IMR-90 (cell line): ENCODE measurements around the gene FAF1. TPM values are rescaled to one million over a fixed set of nuclear protein-coding genes. Genes with fewer than 3 reads are reported as not detected.

Source experiments
- ATAC-seq: fragments of 200-7000 bp; cut with Tn5 transposase; 2 replicates; pipeline ENCODE4 v1.9.1; 2020; ENCODE audit warnings: low read depth, mild to moderate bottlenecking, moderate library complexity
- BruUV-seq: library from RNA; stranded (reverse); fragments of 400-500 nt; replicated peaks from 2 replicates; lab custom pipeline; 2021; lab: Mats Ljungman, UMichigan
- CTCF ChIA-PET: fragments of 300-600 bp; formaldehyde crosslinking; extraction: SDS; loops from one replicate; lab custom pipeline; 2021; ENCODE audit warnings: antibody characterized with exemption; lab: Yijun Ruan, JAX
- POLR2A ChIA-PET: fragments of 300-600 bp; sonication (Branson Sonifier 250); formaldehyde crosslinking; loops from one replicate; lab custom pipeline; 2022; ENCODE audit warnings: antibody characterized with exemption; ENCODE audit not compliant: unreplicated experiment; lab: Charles Lee
- DNase-seq: peaks from one replicate; pipeline ENCODE4 v3.0.0; 2013
- H2AFZ ChIP-seq: replicated peaks from 2 replicates; pipeline ENCODE3; 2013; ENCODE audit warnings: low read length, mild to moderate bottlenecking; ENCODE audit not compliant: poor library complexity
- H2AK5ac ChIP-seq: 2 replicates; pipeline ENCODE4 v1.6.1; 2013; ENCODE audit warnings: low read depth, low read length, inconsistent platforms
- H2AK9ac ChIP-seq: replicated peaks from 2 replicates; pipeline ENCODE3; 2013; ENCODE audit warnings: mild to moderate bottlenecking, low read depth, low read length, moderate library complexity; ENCODE audit not compliant: poor library complexity
- H2BK120ac ChIP-seq: 2 replicates; pipeline ENCODE4 v1.6.1; 2013; ENCODE audit warnings: low read depth, low read length, inconsistent platforms
- H2BK15ac ChIP-seq: 3 replicates; pipeline ENCODE4 v1.6.1; 2013; ENCODE audit warnings: low read depth, low read length, inconsistent platforms
- H2BK20ac ChIP-seq: 2 replicates; pipeline ENCODE4 v1.6.1; 2013; ENCODE audit warnings: low read depth, mild to moderate bottlenecking, inconsistent platforms, low read length, moderate library complexity
- H2BK5ac ChIP-seq: 2 replicates; pipeline ENCODE4 v1.6.1; 2013; ENCODE audit warnings: mild to moderate bottlenecking, low read depth, low read length, inconsistent platforms; ENCODE audit not compliant: poor library complexity, severe bottlenecking
- H3K14ac ChIP-seq: replicated peaks from 2 replicates; pipeline ENCODE4 v1.6.1; 2013; ENCODE audit warnings: low read depth, low read length, inconsistent platforms
- H3K18ac ChIP-seq: 2 replicates; pipeline ENCODE4 v1.6.1; 2013; ENCODE audit warnings: low read depth, low read length, control low read depth
- H3K23ac ChIP-seq: 2 replicates; pipeline ENCODE4 v1.6.1; 2013; ENCODE audit warnings: low read depth, low read length, inconsistent platforms
- H3K27ac ChIP-seq: 2 replicates; pipeline ENCODE4 v1.5.1; 2013; ENCODE audit warnings: mild to moderate bottlenecking, control low read depth, low read length; ENCODE audit not compliant: insufficient read depth
- H3K27me3 ChIP-seq: 2 replicates; pipeline ENCODE4 v1.6.1; 2013; ENCODE audit warnings: low read length; ENCODE audit not compliant: control insufficient read depth, insufficient read depth
- H3K36me3 ChIP-seq: 2 replicates; pipeline ENCODE4 v1.6.1; 2013; ENCODE audit warnings: low read length, mixed read lengths; ENCODE audit not compliant: control insufficient read depth, insufficient read depth
- H3K4ac ChIP-seq: 2 replicates; pipeline ENCODE4 v1.6.1; 2013; ENCODE audit warnings: low read depth, low read length, inconsistent platforms
- H3K4me1 ChIP-seq: 2 replicates; pipeline ENCODE4 v1.6.1; 2013; ENCODE audit warnings: low read length, mixed read lengths; ENCODE audit not compliant: control insufficient read depth, insufficient read depth
- H3K4me2 ChIP-seq: 2 replicates; pipeline ENCODE4 v1.6.1; 2013; ENCODE audit warnings: low read depth, mild to moderate bottlenecking, control low read depth, low read length, moderate library complexity
- H3K4me3 ChIP-seq: 2 replicates; pipeline ENCODE4 v1.5.1; 2013; ENCODE audit warnings: low read depth, mild to moderate bottlenecking, control low read depth, low read length, moderate library complexity; ENCODE audit not compliant: insufficient read depth
- H3K56ac ChIP-seq: 2 replicates; pipeline ENCODE4 v1.6.1; 2013; ENCODE audit warnings: low read length, inconsistent platforms; ENCODE audit not compliant: insufficient read depth; ENCODE audit errors: extremely low read depth
- H3K79me1 ChIP-seq, 2 experiments: 2 replicates each; pipeline ENCODE4 v1.6.1; 2013; ENCODE audit warnings: low read length in 2 of 2, inconsistent platforms in 1 of 2, low read depth in 1 of 2
- H3K9ac ChIP-seq: 2 replicates; pipeline ENCODE4 v1.6.1; 2013; ENCODE audit warnings: low read depth, low read length, control low read depth
- H3K9me1 ChIP-seq: 2 replicates; pipeline ENCODE4 v1.6.1; 2013; ENCODE audit warnings: low read length, inconsistent platforms; ENCODE audit not compliant: insufficient read depth
- H3K9me3 ChIP-seq: 2 replicates; pipeline ENCODE4 v1.6.1; 2013; ENCODE audit warnings: low read length; ENCODE audit not compliant: control insufficient read depth, insufficient read depth
- H4K20me1 ChIP-seq: 2 replicates; pipeline ENCODE4 v1.6.1; 2013; ENCODE audit warnings: low read length, inconsistent platforms; ENCODE audit not compliant: insufficient read depth
- H4K5ac ChIP-seq: 2 replicates; pipeline ENCODE4 v1.6.1; 2013; ENCODE audit warnings: mild to moderate bottlenecking, low read depth, low read length, control low read depth
- H4K8ac ChIP-seq, 2 experiments: 2 replicates each; pipeline ENCODE4 v1.6.1; 2013; ENCODE audit warnings: low read depth in 2 of 2, low read length in 2 of 2, control low read depth in 1 of 2, inconsistent platforms in 1 of 2
- H4K91ac ChIP-seq: 2 replicates; pipeline ENCODE4 v1.6.1; 2013; ENCODE audit warnings: low read depth, low read length, inconsistent platforms; ENCODE audit not compliant: insufficient read depth
- BHLHE40 ChIP-seq: fragments of 150-350 bp; IDR thresholded peaks from 2 replicates; pipeline ENCODE4 v1.6.1; 2016; ENCODE audit warnings: mild to moderate bottlenecking, low read depth, low read length
- CEBPB ChIP-seq: IDR thresholded peaks from 2 replicates; pipeline ENCODE4 v1.6.1; 2012; ENCODE audit warnings: low read depth, low read length, improper control_type of control experiment
- CHD1 ChIP-seq: IDR thresholded peaks from 2 replicates; pipeline ENCODE4 v1.6.1; 2012; ENCODE audit warnings: low read depth, low read length, improper control_type of control experiment
- ELK1 ChIP-seq: fragments of 150-350 bp; IDR thresholded peaks from 2 replicates; pipeline ENCODE4 v1.6.1; 2016; ENCODE audit warnings: low read depth, mild to moderate bottlenecking, low read length, moderate library complexity, borderline replicate concordance
- FOS ChIP-seq: fragments of 150-350 bp; IDR thresholded peaks from 2 replicates; pipeline ENCODE4 v1.6.1; 2016; ENCODE audit warnings: low read depth, low read length
- MAFK ChIP-seq: IDR thresholded peaks from 2 replicates; pipeline ENCODE4 v1.6.1; 2012; ENCODE audit warnings: low read depth, low read length, improper control_type of control experiment
- MAZ ChIP-seq: IDR thresholded peaks from 2 replicates; pipeline ENCODE4 v1.6.1; 2012; ENCODE audit warnings: low read depth, mild to moderate bottlenecking, low read length, improper control_type of control experiment, moderate library complexity, borderline replicate concordance
- MXI1 ChIP-seq: IDR thresholded peaks from 2 replicates; pipeline ENCODE4 v1.6.1; 2012; ENCODE audit warnings: low read depth, mild to moderate bottlenecking, low read length, moderate library complexity, borderline replicate concordance
- NFE2L2 ChIP-seq: fragments of 150-350 bp; IDR thresholded peaks from 2 replicates; pipeline ENCODE4 v1.6.1; 2016; ENCODE audit warnings: low read depth, mild to moderate bottlenecking, low read length
- POLR2A ChIP-seq: IDR thresholded peaks from 2 replicates; pipeline ENCODE4 v1.6.1; 2012; ENCODE audit warnings: mild to moderate bottlenecking, low read depth, low read length
- RAD21 ChIP-seq: IDR thresholded peaks from 2 replicates; pipeline ENCODE4 v1.6.1; 2012; ENCODE audit warnings: low read length, improper control_type of control experiment
- RCOR1 ChIP-seq: IDR thresholded peaks from 2 replicates; pipeline ENCODE4 v1.6.1; 2012; ENCODE audit warnings: mild to moderate bottlenecking, low read length, improper control_type of control experiment; ENCODE audit not compliant: insufficient replicate concordance
- RFX5 ChIP-seq: IDR thresholded peaks from 2 replicates; pipeline ENCODE4 v1.8.0; 2012; ENCODE audit warnings: low read depth, mild to moderate bottlenecking, low read length, moderate library complexity
- SMC3 ChIP-seq: fragments of 150-350 bp; IDR thresholded peaks from 2 replicates; pipeline ENCODE4 v1.6.1; 2016; ENCODE audit warnings: low read depth, mild to moderate bottlenecking, antibody characterized with exemption, low read length, moderate library complexity
- WGBS, 2 experiments: methylation state at CpG; one replicate each; pipeline versions ENCODE4 v1.1.5 to v1.1.7; 2013; ENCODE audit warnings: missing lambda C conversion rate in 2 of 2; ENCODE audit not compliant: insufficient read length in 1 of 2; ENCODE audit errors: extremely low coverage in 2 of 2; 5-methylcytosine and 5-hydroxymethylcytosine counted together
- dilution Hi-C: fragments of 300-500 bp; cut with HindIII; formaldehyde crosslinking; loops from one replicate; pipeline ENCODE4 v1.14.3; 2018; ENCODE audit warnings: low sequenced_read_pairs; ENCODE audit not compliant: unreplicated experiment
- in situ Hi-C: fragments of 300-500 bp; cut with MboI; formaldehyde crosslinking; loops from 3 replicates; pipeline ENCODE4 v1.14.3; 2019; ENCODE audit warnings: low sequenced_read_pairs, inconsistent platforms, mixed read lengths
- intact Hi-C: fragments of 100-400 bp; cut with micrococcal nuclease; formaldehyde crosslinking; loops from 2 replicates; pipeline ENCODE4 v1.10.0; 2022
- polyA plus RNA-seq, 3 experiments: library from polyadenylated mRNA; depleted of rRNA; stranded (reverse); fragments of >200 nt; gene quantifications; 2 replicates each; pipeline ENCODE4 v1.2.3, GENCODE V29; 2012; ENCODE audit warnings: low replicate concordance in 1 of 3
- total RNA-seq: library from RNA; depleted of rRNA; stranded (reverse); fragments of >200 nt; gene quantifications from 2 replicates; pipeline ENCODE4 v1.2.3, GENCODE V29; 2012
- TF ChIP-seq, protein P1 (sequence below): fragments of 150-350 bp; IDR thresholded peaks from 2 replicates; pipeline ENCODE4 v1.6.1; 2017; ENCODE audit warnings: mild to moderate bottlenecking, antibody characterized with exemption, low read length, low read depth
- TF ChIP-seq, protein P2 (sequence below): conservative IDR thresholded peaks from 2 replicates; pipeline ENCODE4 v1.5.1; 2012; ENCODE audit warnings: mild to moderate bottlenecking, low read depth, low read length, improper control_type of control experiment

Gene FAF1
- total and polyA plus RNA-seq, 2 of the 4 experiments (the other 2 are of a cell fraction): 18.8 to 72.9 TPM

DNA sequence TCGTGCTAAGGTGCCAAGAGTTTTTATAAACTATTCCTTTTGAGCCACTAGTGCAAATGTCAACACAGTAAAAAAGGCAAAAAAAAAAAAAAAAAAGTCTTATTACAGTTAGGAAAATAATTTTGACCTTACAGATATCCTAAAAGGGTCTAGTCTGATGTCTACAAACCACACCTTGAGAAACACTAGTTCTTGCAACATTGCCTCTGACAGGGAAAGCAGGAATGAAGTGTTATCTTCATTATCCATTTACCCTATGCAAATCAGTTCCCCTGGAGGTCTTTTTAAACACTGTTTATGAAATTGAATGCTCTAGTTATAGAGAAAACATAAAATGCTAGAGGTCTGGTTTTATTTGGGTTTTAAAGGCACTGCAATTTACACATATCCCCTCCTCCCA is 421.6 kb downstream of the FAF1 start:
- Histone ChIP-seq H3K4me2 (no peak overlapping the region), H4K8ac (no peak overlapping the region), H3K56ac (no peak overlapping the region), H3K27ac (no peak overlapping the region), H4K20me1 (no peaks in the 10 kb centered on the region), H2BK20ac (no peak overlapping the region), H3K27me3 (no peaks in the 10 kb centered on the region), H3K4me1 (no peaks in the 10 kb centered on the region), H2BK120ac (no peak overlapping the region), H2AFZ (no peak overlapping the region), H3K36me3 (no peaks in the 10 kb centered on the region), H4K5ac (no peak overlapping the region), H3K9ac (no peak overlapping the region), H2AK5ac (no peak overlapping the region), H3K9me3 (no peaks in the 10 kb centered on the region), H3K4me3 (no peak overlapping the region), H2BK15ac (no peak overlapping the region), H2BK5ac (no peak overlapping the region), H4K91ac (no peak overlapping the region), H3K14ac (no peak overlapping the region), H2AK9ac (no peak overlapping the region), H3K23ac (no peak overlapping the region), H3K79me1 (no peaks in the 10 kb centered on the region), H3K4ac (no peak overlapping the region), H3K9me1 (no peaks in the 10 kb centered on the region), H3K18ac (no peak overlapping the region)
- ATAC-seq (no peak), DNase-seq (no peak)
- ChIA-PET CTCF (no interaction called here), POLR2A (no interaction called here)
- in situ Hi-C loops (no loop called here), dilution Hi-C loops (no loop called here), intact Hi-C loops (no loop called here)
- no peak for TF ChIP-seq POLR2A
- no peak for TF ChIP-seq NFE2L2
- TF ChIP-seq CEBPB: no peak
- TF ChIP-seq RAD21: no peak
- TF ChIP-seq FOS: no peak
- TF ChIP-seq MAFK: no peak
- no peak for TF ChIP-seq RCOR1
- TF ChIP-seq CHD1: no peak
- TF ChIP-seq RFX5: no peak
- TF ChIP-seq, protein P1, sequence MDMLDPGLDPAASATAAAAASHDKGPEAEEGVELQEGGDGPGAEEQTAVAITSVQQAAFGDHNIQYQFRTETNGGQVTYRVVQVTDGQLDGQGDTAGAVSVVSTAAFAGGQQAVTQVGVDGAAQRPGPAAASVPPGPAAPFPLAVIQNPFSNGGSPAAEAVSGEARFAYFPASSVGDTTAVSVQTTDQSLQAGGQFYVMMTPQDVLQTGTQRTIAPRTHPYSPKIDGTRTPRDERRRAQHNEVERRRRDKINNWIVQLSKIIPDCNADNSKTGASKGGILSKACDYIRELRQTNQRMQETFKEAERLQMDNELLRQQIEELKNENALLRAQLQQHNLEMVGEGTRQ: no peak
- TF ChIP-seq SMC3: no peak
- TF ChIP-seq MAZ: no peak
- no peak for TF ChIP-seq BHLHE40
- no peak for TF ChIP-seq MXI1
- TF ChIP-seq, protein P2, sequence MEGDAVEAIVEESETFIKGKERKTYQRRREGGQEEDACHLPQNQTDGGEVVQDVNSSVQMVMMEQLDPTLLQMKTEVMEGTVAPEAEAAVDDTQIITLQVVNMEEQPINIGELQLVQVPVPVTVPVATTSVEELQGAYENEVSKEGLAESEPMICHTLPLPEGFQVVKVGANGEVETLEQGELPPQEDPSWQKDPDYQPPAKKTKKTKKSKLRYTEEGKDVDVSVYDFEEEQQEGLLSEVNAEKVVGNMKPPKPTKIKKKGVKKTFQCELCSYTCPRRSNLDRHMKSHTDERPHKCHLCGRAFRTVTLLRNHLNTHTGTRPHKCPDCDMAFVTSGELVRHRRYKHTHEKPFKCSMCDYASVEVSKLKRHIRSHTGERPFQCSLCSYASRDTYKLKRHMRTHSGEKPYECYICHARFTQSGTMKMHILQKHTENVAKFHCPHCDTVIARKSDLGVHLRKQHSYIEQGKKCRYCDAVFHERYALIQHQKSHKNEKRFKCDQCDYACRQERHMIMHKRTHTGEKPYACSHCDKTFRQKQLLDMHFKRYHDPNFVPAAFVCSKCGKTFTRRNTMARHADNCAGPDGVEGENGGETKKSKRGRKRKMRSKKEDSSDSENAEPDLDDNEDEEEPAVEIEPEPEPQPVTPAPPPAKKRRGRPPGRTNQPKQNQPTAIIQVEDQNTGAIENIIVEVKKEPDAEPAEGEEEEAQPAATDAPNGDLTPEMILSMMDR: no peak
- no peak for TF ChIP-seq ELK1
- BruUV-seq: no TSS peak
- WGBS, 2 experiments: no CpG with 5 or more reads among the region's 1 CpG
